ENCODE results near the gene SEPHS1.

DNA sequence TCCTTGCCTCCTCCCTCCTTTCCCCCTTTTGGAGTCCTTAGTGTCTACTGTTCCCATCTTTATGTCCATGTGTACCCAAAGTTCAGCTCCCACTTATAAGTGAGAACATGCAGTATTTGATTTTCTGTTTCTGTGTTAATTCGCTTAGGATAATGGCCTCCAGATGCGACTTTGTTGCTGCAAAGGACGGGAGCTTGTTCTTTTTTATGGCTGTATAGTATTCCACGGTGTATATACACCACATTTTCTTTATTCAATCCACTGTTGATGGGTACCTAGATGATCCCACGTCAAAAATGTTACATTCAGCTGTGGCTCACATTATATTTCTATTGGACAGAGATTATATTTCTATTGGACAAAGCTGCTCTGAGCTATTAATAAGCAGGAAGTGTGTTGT is 24.4 kb upstream of the SEPHS1 start:
- TF ChIP-seq, protein P1, sequence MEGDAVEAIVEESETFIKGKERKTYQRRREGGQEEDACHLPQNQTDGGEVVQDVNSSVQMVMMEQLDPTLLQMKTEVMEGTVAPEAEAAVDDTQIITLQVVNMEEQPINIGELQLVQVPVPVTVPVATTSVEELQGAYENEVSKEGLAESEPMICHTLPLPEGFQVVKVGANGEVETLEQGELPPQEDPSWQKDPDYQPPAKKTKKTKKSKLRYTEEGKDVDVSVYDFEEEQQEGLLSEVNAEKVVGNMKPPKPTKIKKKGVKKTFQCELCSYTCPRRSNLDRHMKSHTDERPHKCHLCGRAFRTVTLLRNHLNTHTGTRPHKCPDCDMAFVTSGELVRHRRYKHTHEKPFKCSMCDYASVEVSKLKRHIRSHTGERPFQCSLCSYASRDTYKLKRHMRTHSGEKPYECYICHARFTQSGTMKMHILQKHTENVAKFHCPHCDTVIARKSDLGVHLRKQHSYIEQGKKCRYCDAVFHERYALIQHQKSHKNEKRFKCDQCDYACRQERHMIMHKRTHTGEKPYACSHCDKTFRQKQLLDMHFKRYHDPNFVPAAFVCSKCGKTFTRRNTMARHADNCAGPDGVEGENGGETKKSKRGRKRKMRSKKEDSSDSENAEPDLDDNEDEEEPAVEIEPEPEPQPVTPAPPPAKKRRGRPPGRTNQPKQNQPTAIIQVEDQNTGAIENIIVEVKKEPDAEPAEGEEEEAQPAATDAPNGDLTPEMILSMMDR (IDR thresholded peaks at IDR 0.05): no peak
- TF ChIP-seq EP300 (IDR thresholded peaks at IDR 0.05): no peak
- no peak for TF ChIP-seq POLR2A (IDR thresholded peaks at IDR 0.05)
